ENCODE data around the gene SSU72.

GRCh38 chr1:1565340-1565739 lies 9.3 kb downstream of the SSU72 start:
- TF ChIP-seq CTCF (IDR thresholded peaks at IDR 0.05; ENCODE audit: poor library complexity, severe bottlenecking) (no peak), REST (IDR thresholded peaks at IDR 0.05; ENCODE audit: borderline replicate concordance) (no peak), EZH2 (IDR thresholded peaks at IDR 0.05; ENCODE audit: borderline replicate concordance, insufficient read depth, low read length, poor library complexity, severe bottlenecking) (no peak), RAD21 (conservative IDR thresholded peaks at IDR 0.05) (no peak), EP300 (conservative IDR thresholded peaks at IDR 0.05; ENCODE audit: poor library complexity, severe bottlenecking) (no peak), SMC3 (conservative IDR thresholded peaks at IDR 0.05; ENCODE audit: poor library complexity) (no peak)

All from neural cell (in vitro differentiated cells).